CD4-positive, alpha-beta T cell treated with Interleukin-21 for 1 hour (primary cell): Measurements from ENCODE around the gene CACHD1.
"Not testable (repeated sequence)": the region's sequence is repeated elsewhere in the genome, so short reads cannot be mapped to it uniquely, and the experiment has no call there.

Experiments
- DNase-seq: peaks from one replicate; pipeline ENCODE4 v3.0.0-alpha.2; 2020

The CACHD1 gene

GRCh38 chr1:64675718-64676345 is 205.9 kb downstream of the CACHD1 start:
- DNase-seq = peak; percentile 22

GRCh38 chr1:64676386-64676785 is 206.5 kb downstream of the CACHD1 start:
- no peak for DNase-seq

- no peak for DNase-seq
These were observed 207.6 kb downstream of the CACHD1 start for GRCh38 chr1:64677532-64677931.

GRCh38 chr1:64678366-64678765 is 208.4 kb downstream of the CACHD1 start:
- no peak for DNase-seq

- no peak for DNase-seq
These were observed 209.2 kb downstream of the CACHD1 start for GRCh38 chr1:64679177-64679576.

GRCh38 chr1:64680599-64680998 is 210.7 kb downstream of the CACHD1 start:
- DNase-seq = no peak

- no peak for DNase-seq
These were observed 211.1 kb downstream of the CACHD1 start for GRCh38 chr1:64681043-64681442.

- DNase-seq = no peak
These were observed 213.5 kb downstream of the CACHD1 start for GRCh38 chr1:64683419-64683818.

GRCh38 chr1:64685217-64685616 is 215.3 kb downstream of the CACHD1 start:
- DNase-seq = no peak

- DNase-seq = no peak
These were observed 215.9 kb downstream of the CACHD1 start for GRCh38 chr1:64685765-64686341.

GRCh38 chr1:64686828-64687724 is 217.1 kb downstream of the CACHD1 start:
- DNase-seq = peak; percentile 51

GRCh38 chr1:64687725-64688327 is 217.9 kb downstream of the CACHD1 start:
- peak; percentile 3 for DNase-seq

GRCh38 chr1:64691626-64692025 is 221.7 kb downstream of the CACHD1 start:
- DNase-seq = no peak

GRCh38 chr1:64692911-64693310 is 223.0 kb downstream of the CACHD1 start:
- DNase-seq = no peak

GRCh38 chr1:64693406-64693805 is 223.5 kb downstream of the CACHD1 start:
- DNase-seq = no peak

- no peak for DNase-seq
These were observed 226.9 kb downstream of the CACHD1 start for GRCh38 chr1:64696879-64697278.

- DNase-seq = no peak
These were observed 229.4 kb downstream of the CACHD1 start for GRCh38 chr1:64699327-64699726.

GRCh38 chr1:64701071-64701470 is 231.1 kb downstream of the CACHD1 start:
- DNase-seq = no peak

GRCh38 chr1:64701886-64702285 is 232.0 kb downstream of the CACHD1 start:
- DNase-seq = no peak

- DNase-seq = not testable (repeated sequence)
These were observed 232.7 kb downstream of the CACHD1 start for GRCh38 chr1:64702670-64703069.

- no peak for DNase-seq
These were observed 233.7 kb downstream of the CACHD1 start for GRCh38 chr1:64703600-64703999.

- DNase-seq = no peak
These were observed 235.7 kb downstream of the CACHD1 start for GRCh38 chr1:64705591-64705990.

GRCh38 chr1:64711266-64711665 is 241.3 kb downstream of the CACHD1 start:
- no peak for DNase-seq

GRCh38 chr1:64712049-64712448 is 242.1 kb downstream of the CACHD1 start:
- no peak for DNase-seq
